Measurements from ENCODE around the gene STXBP6. TPM values are rescaled to one million over a fixed set of nuclear protein-coding genes. Genes with fewer than 3 reads are reported as not detected.

Gene STXBP6
- total and polyA plus RNA-seq, 10 of the 15 experiments (the other 5 are each of a cell fraction or from before 2014, with no cell fraction given): 1.2 to 47.3 (median 1.9) TPM

GRCh38 chr14:24996930-24997725 lies 52.8 kb downstream of the STXBP6 start (continued):
- TF ChIP-seq PAX8 (IDR thresholded peaks at IDR 0.05) (no peak), MEF2A (IDR thresholded peaks at IDR 0.05; ENCODE audit: insufficient read depth, low read depth, low read length) (no peak), BCLAF1 (IDR thresholded peaks at IDR 0.05) (no peak), IRF5 (IDR thresholded peaks at IDR 0.05; ENCODE audit: borderline replicate concordance) (no peak), E2F4 (IDR thresholded peaks at IDR 0.05; ENCODE audit: low read depth, low read length) (no peak)
